Activated CD4-positive, CD25-positive, alpha-beta regulatory T cell treated with anti-CD3 and anti-CD28 coated beads, Interleukin-2, amount 50 U/mL, for 24 hours (primary cell): ENCODE measurements around the gene BBS4.
"Not testable (repeated sequence)": the region's sequence is repeated elsewhere in the genome, so short reads cannot be mapped to it uniquely, and the experiment has no call there.

Experiments used
- ATAC-seq, 2 donors: fragments of 150-1000 bp; cut with Tn5 transposase; one replicate each; pipeline ENCODE4 v1.10.0; 2021; ENCODE audit warnings: mild to moderate bottlenecking in 1 of 2, moderate library complexity in 1 of 2

BBS4 gene

GRCh38 chr15:72700076-72700475 is 14.1 kb downstream of the BBS4 start:
- no peak for ATAC-seq

GRCh38 chr15:72706266-72706665 is 20.3 kb downstream of the BBS4 start:
- no peak for ATAC-seq

DNA sequence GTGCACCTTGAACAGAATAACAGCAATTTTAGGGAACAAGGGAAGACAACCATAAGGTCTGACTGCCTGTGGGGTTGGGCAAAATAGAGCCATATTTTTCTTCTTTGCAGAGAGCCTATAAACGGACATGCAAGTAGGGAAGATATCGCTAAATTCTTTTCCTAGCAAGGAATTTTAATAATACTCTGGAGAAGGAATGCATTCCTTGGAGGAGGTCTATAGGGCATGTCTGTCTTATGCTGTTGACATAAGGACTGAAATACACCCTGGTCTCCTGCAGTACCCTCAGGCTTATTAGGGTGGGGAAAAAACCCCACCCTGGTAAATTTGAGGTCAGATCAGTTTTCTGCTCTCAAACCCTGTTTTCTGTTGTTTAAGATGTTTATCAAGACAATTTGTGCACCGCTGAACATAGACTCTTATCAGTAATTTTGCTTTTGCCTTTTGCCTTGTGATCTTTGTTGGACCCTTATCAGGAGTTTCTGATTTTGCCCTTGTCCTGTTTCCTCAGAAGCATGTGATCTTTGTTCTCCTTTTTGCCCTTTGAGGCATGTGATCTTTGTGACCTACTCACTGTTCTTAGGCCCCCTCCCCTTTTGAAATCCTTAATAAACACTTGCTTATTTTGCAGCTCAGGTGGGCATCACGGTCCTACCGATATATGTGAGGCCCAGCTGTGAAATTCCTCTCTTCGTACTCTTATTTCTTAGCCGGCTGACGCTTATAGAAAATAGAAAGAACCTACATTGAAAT is 22.7 kb downstream of the BBS4 start:
- ATAC-seq: not testable (repeated sequence)

DNA sequence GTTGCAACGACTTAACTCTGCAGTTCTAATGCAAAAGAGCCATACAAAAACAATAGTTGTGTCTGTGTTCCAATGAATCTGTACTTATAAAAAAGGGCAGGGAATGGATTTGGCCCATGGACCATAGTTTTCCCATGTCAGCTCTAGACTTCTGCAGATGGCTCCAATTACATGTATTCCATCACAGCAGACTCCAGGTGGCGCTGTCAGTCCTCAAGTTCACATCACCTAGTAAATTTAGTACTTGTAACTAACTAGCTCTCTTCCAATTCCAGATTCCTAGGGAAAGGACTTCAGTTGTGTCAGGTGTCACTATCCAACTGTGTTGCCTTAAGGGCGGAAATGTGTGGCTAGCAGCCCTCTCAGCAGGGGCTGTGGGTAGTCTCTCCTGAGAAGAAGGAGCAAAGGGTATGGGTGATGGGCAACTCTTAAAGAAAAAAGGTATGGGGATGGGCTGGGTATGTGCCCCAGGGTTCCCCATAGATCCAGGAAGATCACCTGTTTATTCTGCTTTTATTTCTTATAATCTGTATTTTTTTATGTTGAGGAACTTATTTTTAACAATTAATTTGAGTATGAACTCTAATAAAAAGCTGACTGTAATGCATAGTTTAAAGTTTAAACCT is 36.2 kb downstream of the BBS4 start:
- peak in 1 of 2 donors; percentile 30 for ATAC-seq

DNA sequence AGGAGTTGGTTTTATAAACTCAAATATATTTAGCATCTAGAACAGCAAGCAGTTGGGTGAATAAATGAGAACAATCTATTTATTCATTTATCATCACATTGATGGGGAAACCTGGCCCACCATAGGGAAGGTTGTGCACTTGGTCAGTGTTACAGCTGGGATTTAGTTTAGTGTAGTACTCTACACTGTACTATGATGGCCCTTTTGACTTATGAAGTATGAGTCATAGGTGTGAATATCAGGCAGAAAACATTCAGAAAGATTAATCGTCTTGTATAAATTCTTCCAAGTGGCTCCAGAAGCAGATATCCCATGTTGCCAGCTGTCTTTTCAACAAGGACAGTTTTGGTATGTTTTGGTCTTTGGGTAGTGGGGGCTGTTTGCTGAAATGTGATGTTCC is 38.0 kb downstream of the BBS4 start:
- ATAC-seq: no peak

DNA sequence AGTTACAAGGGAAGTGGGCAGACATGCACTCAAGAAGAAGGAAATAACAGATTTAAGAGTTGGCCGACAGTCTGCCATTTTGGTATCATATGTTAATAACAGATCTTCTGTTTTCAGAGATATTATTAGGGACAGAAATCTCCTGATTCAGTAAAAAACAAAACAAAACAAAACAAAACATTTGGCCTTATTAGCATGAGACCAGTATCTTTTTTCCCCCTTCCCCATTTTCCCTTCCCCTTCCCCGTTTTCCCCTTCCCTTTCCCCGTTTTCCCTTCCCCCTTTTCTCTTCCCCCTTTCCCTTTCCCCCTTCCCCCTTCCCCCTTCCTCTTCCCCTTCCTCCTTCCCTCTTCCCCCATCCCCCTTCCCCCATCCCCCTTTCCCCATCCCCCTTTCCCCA is 39.4 kb downstream of the BBS4 start:
- no peak for ATAC-seq

GRCh38 chr15:72725851-72726250 is 39.8 kb downstream of the BBS4 start:
- not testable (repeated sequence) for ATAC-seq

GRCh38 chr15:72727154-72727553 is 41.1 kb downstream of the BBS4 start:
- no peak for ATAC-seq

DNA sequence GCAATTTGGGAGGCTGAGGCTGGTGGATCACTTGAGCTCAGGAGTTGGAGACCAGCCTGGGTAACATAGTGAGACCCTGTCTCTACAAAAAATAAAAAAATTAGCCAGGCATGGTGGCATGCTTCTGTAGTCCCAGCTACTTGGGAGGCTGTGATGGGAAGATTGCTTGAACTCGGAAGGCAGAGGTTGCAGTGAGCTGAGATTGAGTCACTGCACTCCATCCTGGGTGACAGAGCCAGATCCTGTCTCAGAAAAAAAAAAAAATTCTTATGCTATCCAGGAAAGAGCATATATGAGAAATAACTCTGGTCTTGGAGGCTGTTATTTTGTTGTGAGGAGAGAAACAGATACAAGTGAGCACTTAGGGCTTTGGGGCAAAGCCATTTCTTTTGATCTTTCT is 42.2 kb downstream of the BBS4 start:
- not testable (repeated sequence) for ATAC-seq

- no peak for ATAC-seq
These were observed 42.8 kb downstream of the BBS4 start for GRCh38 chr15:72728821-72729220.

- ATAC-seq: no peak
These were observed 46.1 kb downstream of the BBS4 start for GRCh38 chr15:72732086-72732485.

- peak in 1 of 2 donors; percentile 20 for ATAC-seq
These were observed 46.5 kb downstream of the BBS4 start for GRCh38 chr15:72732516-72732915.

DNA sequence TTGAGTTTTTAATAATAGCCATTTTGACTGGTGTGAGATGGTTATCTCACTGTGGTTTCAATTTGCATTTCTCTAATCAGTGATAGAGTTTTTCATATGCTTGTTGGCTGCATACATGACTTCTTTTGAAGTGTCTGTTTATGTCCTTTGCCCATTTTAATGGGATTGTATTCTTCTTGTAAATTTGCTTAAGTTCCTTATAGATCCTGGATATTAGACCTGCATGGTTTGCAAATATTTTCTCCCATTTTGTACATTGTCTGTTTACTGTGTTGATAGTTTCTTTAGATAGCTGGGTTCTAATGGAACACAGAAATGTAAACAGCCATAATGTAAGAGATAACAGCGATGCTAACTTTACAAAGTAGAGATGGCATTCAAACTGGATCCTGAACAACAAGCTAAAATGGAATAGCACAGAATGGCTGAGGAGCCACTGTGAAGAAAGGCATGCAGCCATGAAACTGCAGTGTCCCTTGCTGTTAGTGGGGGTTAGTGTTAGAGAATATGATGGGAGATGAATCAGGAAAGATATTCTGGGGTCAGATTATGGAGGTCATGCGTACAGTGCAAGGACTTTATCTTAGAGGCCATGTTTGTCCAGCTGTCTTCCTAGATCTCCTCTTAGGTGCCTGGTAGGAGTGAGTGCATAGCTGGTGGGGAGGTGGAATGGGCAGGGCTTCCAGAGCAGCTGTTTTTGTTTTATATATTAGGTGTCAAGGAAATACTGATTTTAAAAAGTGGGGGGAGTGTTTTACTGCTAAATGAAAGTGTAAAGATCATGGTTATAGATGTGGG is 48.1 kb downstream of the BBS4 start:
- no peak for ATAC-seq

- no peak for ATAC-seq
These were observed 49.1 kb downstream of the BBS4 start for GRCh38 chr15:72735111-72735510.

DNA sequence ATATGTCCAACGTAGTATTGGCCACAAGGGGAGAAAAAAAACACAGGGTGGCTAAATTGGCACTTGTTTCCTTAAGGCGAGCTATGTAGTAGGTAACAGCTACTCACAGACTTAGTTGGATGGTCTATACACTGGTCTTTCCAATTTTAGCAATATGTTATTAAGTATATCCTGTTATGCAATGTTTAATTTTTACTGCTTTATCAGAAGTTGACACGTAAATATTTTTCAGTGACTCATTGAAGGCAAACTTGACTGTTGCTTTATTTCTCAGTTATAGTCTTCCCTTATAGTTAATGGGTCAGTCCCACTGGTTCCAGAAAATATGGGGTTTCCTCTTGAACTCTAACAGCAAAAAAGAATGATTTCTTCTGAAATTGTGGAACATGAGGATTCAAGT is 51.1 kb downstream of the BBS4 start:
- ATAC-seq: no peak

- peak; percentile 26 to 27 for ATAC-seq
These were observed 51.7 kb downstream of the BBS4 start for GRCh38 chr15:72737723-72738122.

DNA sequence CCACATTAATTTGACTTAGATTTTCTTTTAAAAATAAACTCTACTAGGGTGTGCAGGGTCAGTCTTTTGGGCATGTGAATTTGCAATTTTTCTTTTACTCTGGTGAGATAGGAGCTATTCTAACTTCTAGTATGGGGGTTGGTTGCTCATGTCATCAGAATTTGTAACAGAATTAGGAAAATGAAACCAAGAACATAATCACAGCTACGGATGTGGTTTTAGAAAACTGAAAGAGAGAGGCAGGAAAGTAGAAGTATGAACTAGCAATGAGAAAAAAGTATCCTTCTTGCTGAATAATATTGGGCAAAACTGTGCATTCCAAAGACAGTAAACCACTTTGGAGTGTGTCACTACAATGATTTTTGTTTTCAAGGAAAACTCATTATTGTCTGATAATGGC is 54.2 kb downstream of the BBS4 start:
- peak; percentile 86 to 88 for ATAC-seq

- ATAC-seq: no peak
These were observed 63.7 kb downstream of the BBS4 start for GRCh38 chr15:72749700-72750099.

DNA sequence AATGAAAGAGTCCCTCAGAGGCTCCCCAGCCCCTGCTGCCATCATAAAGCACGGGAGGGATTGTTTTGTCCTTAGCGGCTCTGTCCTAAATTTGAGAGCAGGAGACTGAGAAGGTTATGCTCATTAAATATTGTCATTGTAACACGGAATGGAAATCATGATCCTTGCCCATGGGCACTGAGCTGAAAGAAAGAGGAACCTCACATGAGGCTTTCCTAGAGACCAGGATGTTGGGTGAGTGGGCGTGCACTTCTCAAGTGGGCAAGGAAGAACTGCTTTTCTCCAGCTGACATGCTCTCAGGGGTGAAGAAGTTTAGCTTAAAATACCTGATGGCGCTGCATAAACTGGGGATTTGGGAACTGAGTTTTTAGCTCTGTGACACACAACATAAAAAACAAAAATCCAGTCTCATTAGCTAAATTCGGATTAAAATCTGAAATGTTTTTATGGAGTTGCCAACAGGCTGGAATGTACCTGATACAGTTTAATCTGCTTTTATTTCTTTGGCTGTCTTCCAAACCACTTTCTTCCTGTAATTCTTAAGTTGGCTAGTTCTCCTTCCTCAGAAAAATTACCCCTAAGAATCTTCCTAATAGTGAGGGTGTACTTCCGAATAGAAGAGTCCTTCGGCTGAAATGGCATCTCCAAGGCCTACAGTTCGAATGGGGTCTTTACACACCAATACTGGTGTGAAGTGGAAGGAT is 65.9 kb downstream of the BBS4 start:
- no peak for ATAC-seq

- ATAC-seq: no peak
These were observed 68.1 kb downstream of the BBS4 start for GRCh38 chr15:72754096-72754495.

GRCh38 chr15:72758182-72758581 is 72.2 kb downstream of the BBS4 start:
- no peak for ATAC-seq

DNA sequence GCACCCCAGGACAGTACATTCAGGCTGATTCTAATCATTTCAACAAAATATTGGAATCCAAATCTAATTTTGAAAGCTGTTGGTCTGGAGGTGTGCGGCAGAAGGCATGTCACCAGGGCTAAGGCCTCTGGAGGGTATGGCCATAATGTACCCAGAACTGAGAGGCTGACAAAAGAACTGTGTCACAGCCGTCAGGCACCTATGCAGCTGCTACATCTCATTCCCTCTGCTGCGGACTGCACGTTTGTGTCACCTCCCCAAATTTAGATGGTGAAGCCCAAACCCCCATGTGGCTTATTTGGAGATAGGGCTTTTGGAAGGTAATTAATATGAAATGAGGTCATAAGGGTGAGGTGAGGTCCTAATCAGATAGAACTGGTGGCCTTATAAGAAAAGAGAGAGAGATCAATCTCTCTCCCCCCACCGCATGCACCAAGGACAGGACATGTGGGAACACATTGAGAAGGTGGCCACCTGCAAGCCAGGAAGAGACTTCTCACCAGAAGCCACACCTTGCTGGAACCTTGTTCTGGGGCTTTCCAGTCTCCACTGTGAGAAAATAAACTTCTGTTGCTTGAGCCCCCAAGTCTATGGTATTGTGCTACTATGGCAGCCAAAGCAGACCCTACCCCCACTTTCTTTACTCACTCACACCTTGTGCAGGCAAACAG is 74.7 kb downstream of the BBS4 start:
- ATAC-seq: no peak

DNA sequence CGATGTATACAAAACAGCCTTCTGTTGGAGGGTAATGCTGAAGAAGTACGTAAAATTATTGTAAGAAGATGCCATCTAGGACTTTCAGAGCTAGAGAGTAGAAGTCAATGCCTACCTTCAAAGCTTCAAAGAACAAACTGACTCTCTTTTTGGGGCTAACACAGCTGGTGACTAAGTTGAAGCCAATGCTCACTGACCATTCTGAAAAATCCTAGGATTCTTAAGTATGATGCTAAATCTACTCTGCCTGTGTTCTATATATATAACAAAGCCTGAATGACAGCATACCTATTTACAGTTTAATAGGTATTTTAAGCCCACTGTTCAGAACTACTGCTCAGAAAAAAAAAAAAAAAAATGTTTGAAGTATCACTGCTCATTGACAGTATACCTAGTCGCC is 78.6 kb downstream of the BBS4 start:
- ATAC-seq: no peak
